Vagina (tissue), 2 donors: Measurements from ENCODE around the gene TAF6.

Experiments used
- CTCF ChIP-seq, 3 experiments: fragments of 450-650 bp in 2 of 3; fragments of 200-600 bp in 1 of 3; sonication (generic) in 1 of 3; IDR thresholded peaks; one replicate each; pipeline ENCODE4 v1.5.1; 2017 to 2019; ENCODE audit warnings: antibody characterized with exemption in 3 of 3, mild to moderate bottlenecking in 2 of 3, moderate library complexity in 2 of 3
- POLR2A ChIP-seq, 2 donors: fragments of 450-650 bp; IDR thresholded peaks; one replicate each; pipeline ENCODE4 v1.6.1; 2017; ENCODE audit warnings: antibody characterized with exemption in 2 of 2, mild to moderate bottlenecking in 2 of 2, moderate library complexity in 2 of 2

GRCh38 chr7:100152937-100153666, 33.9 kb upstream of the TAF6 start:
- TF ChIP-seq CTCF (IDR thresholded peaks at IDR 0.05) (no peak), POLR2A (IDR thresholded peaks at IDR 0.05) (no peak)
